ENCODE measurements around the gene RAD51AP2.

GRCh38 chr2:17550907-17551306, 32.7 kb upstream of the RAD51AP2 start:
- TF ChIP-seq MAFF (IDR thresholded peaks at IDR 0.05; ENCODE audit: low read depth, low read length) (no peak), ZBTB1 (CRISPR knock-in tag; IDR thresholded peaks at IDR 0.05; ENCODE audit: borderline replicate concordance) (no peak), CTCF (CRISPR knock-in tag; IDR thresholded peaks at IDR 0.05) (no peak), ZHX2 (IDR thresholded peaks at IDR 0.05; ENCODE audit: low read depth) (no peak), ZHX2 (CRISPR knock-in tag; IDR thresholded peaks at IDR 0.05; ENCODE audit: borderline replicate concordance) (no peak), ZNF121 (CRISPR knock-in tag; IDR thresholded peaks at IDR 0.05) (no peak), AGO2 (optimal IDR thresholded peaks at IDR 0.05; ENCODE audit: low read depth, low read length) (no peak), AGO1 (IDR thresholded peaks at IDR 0.05; ENCODE audit: low read depth, low read length, poor library complexity, severe bottlenecking) (no peak), ZZZ3 (CRISPR knock-in tag; IDR thresholded peaks at IDR 0.05; ENCODE audit: borderline replicate concordance) (no peak), UBTF (CRISPR knock-in tag; IDR thresholded peaks at IDR 0.05) (no peak), CREB1 (IDR thresholded peaks at IDR 0.05) (no peak), CREB1 (CRISPR knock-in tag; IDR thresholded peaks at IDR 0.05) (no peak), SMC3 (IDR thresholded peaks at IDR 0.05; ENCODE audit: low read length) (no peak), TARDBP (CRISPR knock-in tag; IDR thresholded peaks at IDR 0.05) (no peak), HOXA7 (CRISPR knock-in tag; IDR thresholded peaks at IDR 0.05) (no peak), ATF1 (CRISPR knock-in tag; IDR thresholded peaks at IDR 0.05) (no peak)

Data from HepG2 (cell line).